HCT116 (cell line): ENCODE data around the gene HIVEP3. TPM values are rescaled to one million over a fixed set of nuclear protein-coding genes. Genes with fewer than 3 reads are reported as not detected.

Experiments used
- ATAC-seq: fragments of 200-7000 bp; cut with Tn5 transposase; 2 replicates; pipeline ENCODE4 v1.9.1; 2020; ENCODE audit warnings: mild to moderate bottlenecking, moderate library complexity
- BruUV-seq: library from RNA; stranded (reverse); fragments of 400-500 nt; replicated peaks from 2 replicates; lab custom pipeline; 2021; lab: Mats Ljungman, UMichigan
- CTCF ChIA-PET: fragments of 300-600 bp; sonication (Branson Sonifier 250); formaldehyde crosslinking; loops from one replicate; lab custom pipeline; 2021; ENCODE audit warnings: antibody characterized with exemption; lab: Charles Lee
- POLR2A ChIA-PET: fragments of 300-600, 350-600 bp; sonication (Branson Sonifier 250); formaldehyde crosslinking; loops from one replicate; lab custom pipeline; 2021; ENCODE audit warnings: antibody characterized with exemption; lab: Charles Lee
- RAD21 ChIA-PET, 2 experiments: fragments of 300-600 bp; sonication (Branson Sonifier 250); formaldehyde crosslinking; loops; one replicate each; lab custom pipeline; 2023; ENCODE audit warnings: low total read pairs in 2 of 2; ENCODE audit not compliant: uncharacterized antibody in 2 of 2, unreplicated experiment in 2 of 2, low non-redundant PET in 1 of 2; lab: Charles Lee
- DNase-seq: peaks from one replicate; pipeline ENCODE4 v3.0.0-alpha.2; 2010; ENCODE audit warnings: low read depth, low spot score
- H2AFZ ChIP-seq: fragments of 200-600 bp; shearing (Covaris generic), sonication (generic); 2 replicates; pipeline ENCODE4 v1.6.1; 2017; ENCODE audit warnings: low read depth, mixed run types, mixed read lengths, antibody characterized with exemption, low read length; ENCODE audit not compliant: poor library complexity, severe bottlenecking
- H3K27ac ChIP-seq: 2 replicates; pipeline ENCODE4 v1.5.1; 2012; ENCODE audit warnings: low read depth, low read length
- H3K27me3 ChIP-seq: fragments of 200-600 bp; sonication (generic); 2 replicates; pipeline ENCODE4 v1.6.1; 2016; ENCODE audit warnings: mixed run types, low read length, mixed read lengths; ENCODE audit not compliant: insufficient read depth
- H3K36me3 ChIP-seq, 2 experiments: fragments of 200-500 bp in 1 of 2; fragments of 200-600 bp in 1 of 2; sonication (Bioruptor generic) in 1 of 2; sonication (generic) in 1 of 2; 2 replicates each; pipeline versions ENCODE4 v1.5.1 to v1.6.1; 2014 to 2016; ENCODE audit warnings: low read length in 2 of 2, inconsistent platforms in 1 of 2, mixed read lengths in 1 of 2, mixed run types in 1 of 2; ENCODE audit not compliant: insufficient read depth in 2 of 2, control insufficient read depth in 1 of 2
- H3K4me1 ChIP-seq, 2 experiments: fragments of 200-600 bp in 1 of 2; sonication (generic) in 1 of 2; 2 replicates each; pipeline versions ENCODE4 v1.5.1 to v1.6.1; 2012 to 2017; ENCODE audit warnings: low read length in 2 of 2, inconsistent platforms in 1 of 2, mild to moderate bottlenecking in 1 of 2, mixed read lengths in 1 of 2, mixed run types in 1 of 2, moderate library complexity in 1 of 2; ENCODE audit not compliant: insufficient read depth in 2 of 2, control insufficient read depth in 1 of 2
- H3K4me2 ChIP-seq: fragments of 200-600 bp; sonication (generic); 2 replicates; pipeline ENCODE4 v1.6.1; 2017; ENCODE audit warnings: mixed run types, low read length, mixed read lengths
- H3K4me3 ChIP-seq, 2 experiments: fragments of 200-600 bp in 1 of 2; sonication (generic) in 1 of 2; replicated peaks in 1 of 2; 2 replicates each; pipeline ENCODE4 v1.5.1; 2011 to 2016; ENCODE audit warnings: low read length in 2 of 2, control low read depth in 1 of 2, low read depth in 1 of 2, mild to moderate bottlenecking in 1 of 2, mixed read lengths in 1 of 2, mixed run types in 1 of 2
- H3K79me2 ChIP-seq: fragments of 200-600 bp; sonication (generic); 2 replicates; pipeline ENCODE4 v1.6.1; 2017; ENCODE audit warnings: mild to moderate bottlenecking, mixed run types, low read length, moderate library complexity, mixed read lengths; ENCODE audit not compliant: insufficient read depth
- H3K9ac ChIP-seq: fragments of 200-600 bp; sonication (generic); 2 replicates; pipeline ENCODE4 v1.6.1; 2016; ENCODE audit warnings: low read length, mixed read lengths
- H3K9me2 ChIP-seq: fragments of 200-600 bp; sonication (generic), shearing (Covaris generic); 2 replicates; pipeline ENCODE4 v1.6.1; 2017; ENCODE audit warnings: mixed run types, mild to moderate bottlenecking, moderate library complexity; ENCODE audit not compliant: insufficient read depth
- H3K9me3 ChIP-seq, 2 experiments: fragments of 200-500 bp in 1 of 2; fragments of 200-600 bp in 1 of 2; sonication (Bioruptor generic) in 1 of 2; sonication (generic) in 1 of 2; 2 replicates each; pipeline ENCODE4 v1.6.1; 2014 to 2017; ENCODE audit warnings: low read length in 2 of 2, mixed read lengths in 2 of 2, inconsistent platforms in 1 of 2, low read depth in 1 of 2, mild to moderate bottlenecking in 1 of 2, mixed run types in 1 of 2, moderate library complexity in 1 of 2; ENCODE audit not compliant: control insufficient read depth in 1 of 2, insufficient read depth in 1 of 2
- H4K20me1 ChIP-seq: fragments of 200-600 bp; sonication (generic), shearing (Covaris generic); 2 replicates; pipeline ENCODE4 v1.6.1; 2017; ENCODE audit warnings: mixed run types, mild to moderate bottlenecking, moderate library complexity; ENCODE audit not compliant: insufficient read depth
- ATF3 ChIP-seq: IDR thresholded peaks from 2 replicates; pipeline ENCODE4 v1.6.1; 2012
- EGR1 ChIP-seq: IDR thresholded peaks from 2 replicates; pipeline ENCODE4 v1.6.1; 2012; ENCODE audit warnings: low read depth
- ELF1 ChIP-seq: IDR thresholded peaks from 2 replicates; pipeline ENCODE4 v1.6.1; 2012; ENCODE audit warnings: low read depth, borderline replicate concordance
- EZH2 ChIP-seq: fragments of 200-600 bp; sonication (generic); IDR thresholded peaks from 2 replicates; pipeline ENCODE4 v1.6.1; 2017; ENCODE audit warnings: antibody characterized with exemption, mixed run types
- EZH2phosphoT487 ChIP-seq: fragments of 200-600 bp; IDR thresholded peaks from 2 replicates; pipeline ENCODE4 v1.6.1; 2018; ENCODE audit warnings: antibody characterized with exemption, borderline replicate concordance
- JUND ChIP-seq: IDR thresholded peaks from 2 replicates; pipeline ENCODE4 v1.6.1; 2012
- MAX ChIP-seq: IDR thresholded peaks from 2 replicates; pipeline ENCODE4 v1.6.1; 2012
- SIN3A ChIP-seq: IDR thresholded peaks from 2 replicates; pipeline ENCODE4 v1.6.1; 2012; ENCODE audit warnings: low read depth
- TCF7L2 ChIP-seq: IDR thresholded peaks from 2 replicates; pipeline ENCODE4 v1.7.0; 2011; ENCODE audit warnings: borderline replicate concordance, inconsistent platforms; ENCODE audit not compliant: insufficient read depth, insufficient read length; ENCODE audit errors: extremely low read depth
- YY1 ChIP-seq: IDR thresholded peaks from 2 replicates; pipeline ENCODE4 v1.6.1; 2011; ENCODE audit warnings: low read length, low read depth, moderate library complexity, mild to moderate bottlenecking; ENCODE audit not compliant: insufficient replicate concordance; ENCODE audit errors: extremely low read depth
- intact Hi-C: fragments of 100-400 bp; cut with micrococcal nuclease; formaldehyde crosslinking; loops from 2 replicates; pipeline ENCODE4 v1.10.0; 2022
- total RNA-seq: library from RNA; stranded (reverse); gene quantifications from one replicate; pipeline ENCODE4 v1.2.1, GENCODE V29; 2021; ENCODE audit not compliant: unreplicated experiment

The HIVEP3 gene
- total RNA-seq, 1 experiment from 2014 or later = 7.1 TPM

GRCh38 chr1:41718497-41718896 lies 200.2 kb downstream of the HIVEP3 start:
- Histone ChIP-seq H3K9me2 (no peaks in the 10 kb centered on the region), H2AFZ (no peak overlapping the region), H4K20me1 (no peaks in the 10 kb centered on the region), H3K9ac (no peak overlapping the region), H3K36me3 (no peaks in the 10 kb centered on the region), H3K27me3 (peaks cover 5% of the 10 kb centered on the region; the same call in 1 of the 2 replicates), H3K4me2 (no peak overlapping the region), H3K9me3 (no peaks in the 10 kb centered on the region), H3K79me2 (no peaks in the 10 kb centered on the region), H3K4me3 (no peak overlapping the region), H3K4me1 (peaks cover 2 to 16% of the 10 kb centered on the region in 2 experiments; a peak in 3 of 4 replicates), H3K27ac (no peak overlapping the region)
- ChIA-PET RAD21 (no interaction called here), CTCF (no interaction called here), POLR2A (no interaction called here)
- intact Hi-C loops = no loop called here
- no peak for DNase-seq
- BruUV-seq = no TSS peak
- ATAC-seq = no peak
- TF ChIP-seq TCF7L2 (no peak), SIN3A (no peak), ELF1 (no peak), MAX (no peak), EZH2 (no peak), EZH2phosphoT487 (no peak), EGR1 (no peak), JUND (no peak), YY1 (no peak), ATF3 (no peak)
